Stimulated activated CD8-positive, alpha-beta memory T cell treated with anti-CD3 and anti-CD28 coated beads, Interleukin-7, amount 100 ng/mL, for 1 hour (primary cell): Measurements from ENCODE around the gene TANK.

Experiments used
- DNase-seq, 2 donors: peaks; one replicate each; pipeline ENCODE4 v3.0.0-alpha.2; 2020; ENCODE audit warnings: low read depth in 2 of 2

TANK gene

GRCh38 chr2:161133366-161133765, 26.9 kb upstream of the TANK start:
- no peak for DNase-seq

- no peak for DNase-seq
Measured at GRCh38 chr2:161134547-161135518, 25.4 kb upstream of the TANK start.

- DNase-seq = no peak
Measured at GRCh38 chr2:161135951-161136593, 24.2 kb upstream of the TANK start.

GRCh38 chr2:161136696-161137324, 23.4 kb upstream of the TANK start:
- DNase-seq = no peak

- no peak for DNase-seq
Measured at GRCh38 chr2:161138429-161138828, 21.8 kb upstream of the TANK start.

- no peak for DNase-seq
Measured at GRCh38 chr2:161139098-161139987, 20.9 kb upstream of the TANK start.

GRCh38 chr2:161141033-161141432, 19.2 kb upstream of the TANK start:
- no peak for DNase-seq

GRCh38 chr2:161146209-161146775, 13.9 kb upstream of the TANK start:
- no peak for DNase-seq

- DNase-seq = no peak
Measured at GRCh38 chr2:161146996-161147395, 13.2 kb upstream of the TANK start.

GRCh38 chr2:161147856-161148255, 12.4 kb upstream of the TANK start:
- no peak for DNase-seq

GRCh38 chr2:161150704-161151103, 9.5 kb upstream of the TANK start:
- DNase-seq = no peak

- DNase-seq = no peak
Measured at GRCh38 chr2:161152302-161152701, 7.9 kb upstream of the TANK start.

- no peak for DNase-seq
Measured at GRCh38 chr2:161158882-161159281, 1.3 kb upstream of the TANK start.

GRCh38 chr2:161159456-161160225, 587 bp upstream of the TANK start:
- no peak for DNase-seq

- no peak for DNase-seq
Measured at GRCh38 chr2:161161074-161161706, 962 bp downstream of the TANK start.

GRCh38 chr2:161163440-161163839, 3.2 kb downstream of the TANK start:
- no peak for DNase-seq

- no peak for DNase-seq
Measured at GRCh38 chr2:161164161-161164560, 3.9 kb downstream of the TANK start.

- DNase-seq = no peak
Measured at GRCh38 chr2:161165266-161165665, 5.0 kb downstream of the TANK start.

- DNase-seq = no peak
Measured at GRCh38 chr2:161165811-161166210, 5.6 kb downstream of the TANK start.
